NCI-H1436 (cell line): ENCODE results near the gene STX2.
"Not testable (repeated sequence)": the region's sequence is repeated elsewhere in the genome, so short reads cannot be mapped to it uniquely, and the experiment has no call there.

ENCODE experiments used
- DNase-seq: peaks from one replicate; lab custom pipeline; 2025; lab: John Stamatoyannopoulos, UW

Gene STX2

GRCh38 chr12:130799051-130799450 lies 40.0 kb downstream of the STX2 start:
- no peak for DNase-seq

DNA sequence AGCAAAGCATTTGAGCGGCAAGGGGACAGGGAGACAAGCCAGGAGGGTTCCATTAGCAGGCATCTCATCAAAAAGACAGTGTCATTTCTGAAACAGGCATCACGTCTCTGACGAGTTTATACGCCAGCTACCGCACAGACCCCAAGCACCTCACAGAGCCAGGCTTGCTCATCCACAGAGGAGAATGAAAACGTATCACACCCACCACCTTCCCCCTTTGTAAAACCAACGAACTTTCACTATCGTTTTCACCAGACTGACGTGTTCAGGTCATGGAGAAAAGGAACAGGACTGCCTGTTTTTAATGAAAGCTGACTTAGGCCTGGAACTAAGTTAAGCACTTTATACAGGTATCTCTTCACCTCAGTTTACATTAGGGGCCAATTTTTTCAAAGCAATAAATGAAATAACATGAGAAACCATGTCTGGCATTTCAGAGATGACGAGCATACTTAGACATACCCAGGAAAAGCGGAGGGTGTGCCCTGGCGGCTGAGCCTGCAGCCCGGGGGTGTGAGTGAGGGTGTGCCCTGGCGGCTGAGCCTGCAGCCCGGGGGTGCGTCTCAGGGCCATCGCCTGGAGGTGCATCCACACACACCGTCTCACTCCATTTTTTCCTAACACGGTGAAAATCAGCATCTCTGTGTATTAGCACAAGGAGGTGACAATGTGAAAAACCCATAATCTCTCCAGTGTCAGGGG lies 41.9 kb downstream of the STX2 start:
- DNase-seq = no peak

GRCh38 chr12:130795906-130796305 lies 43.1 kb downstream of the STX2 start:
- DNase-seq = no peak

- DNase-seq = no peak
Measured at GRCh38 chr12:130793554-130793849, 45.5 kb downstream of the STX2 start.

DNA sequence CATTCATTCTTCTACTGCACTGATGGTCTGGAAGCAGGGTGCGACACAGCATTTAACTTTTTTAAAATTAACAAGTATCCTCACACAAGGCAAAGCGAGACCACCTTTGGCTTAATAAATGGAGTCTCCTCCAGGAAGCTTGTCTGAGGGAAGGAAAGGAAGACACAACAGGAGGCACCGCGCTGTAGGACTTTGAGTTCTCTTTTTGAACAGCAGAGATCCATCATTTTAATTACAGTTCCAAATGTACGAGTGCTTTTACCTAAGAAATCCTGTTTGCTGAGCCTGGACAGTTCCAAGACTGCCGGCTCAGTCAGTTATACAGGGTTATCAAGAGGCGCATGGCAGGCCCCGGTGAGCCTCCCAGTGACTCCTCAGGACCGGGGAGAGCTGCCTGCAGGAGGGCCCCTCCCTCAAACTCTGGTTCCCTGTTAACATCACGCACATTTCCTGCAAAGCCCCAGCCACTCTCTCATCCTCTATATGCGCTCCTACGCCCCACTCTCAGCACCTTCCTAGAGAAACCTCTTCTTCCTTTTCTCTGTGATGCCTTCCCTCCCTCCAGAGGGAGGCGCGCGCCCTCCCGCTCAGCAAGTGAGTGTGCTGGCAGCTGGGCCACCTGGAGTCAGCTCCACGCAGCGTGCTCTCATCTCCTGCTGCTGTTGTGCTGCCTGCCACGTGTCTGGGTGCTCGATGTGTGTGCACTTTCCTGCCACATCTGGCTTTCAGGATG lies 46.1 kb downstream of the STX2 start:
- no peak for DNase-seq

- no peak for DNase-seq
Measured at GRCh38 chr12:130791629-130792028, 47.4 kb downstream of the STX2 start.

GRCh38 chr12:130788515-130788914 lies 50.5 kb downstream of the STX2 start:
- no peak for DNase-seq

DNA sequence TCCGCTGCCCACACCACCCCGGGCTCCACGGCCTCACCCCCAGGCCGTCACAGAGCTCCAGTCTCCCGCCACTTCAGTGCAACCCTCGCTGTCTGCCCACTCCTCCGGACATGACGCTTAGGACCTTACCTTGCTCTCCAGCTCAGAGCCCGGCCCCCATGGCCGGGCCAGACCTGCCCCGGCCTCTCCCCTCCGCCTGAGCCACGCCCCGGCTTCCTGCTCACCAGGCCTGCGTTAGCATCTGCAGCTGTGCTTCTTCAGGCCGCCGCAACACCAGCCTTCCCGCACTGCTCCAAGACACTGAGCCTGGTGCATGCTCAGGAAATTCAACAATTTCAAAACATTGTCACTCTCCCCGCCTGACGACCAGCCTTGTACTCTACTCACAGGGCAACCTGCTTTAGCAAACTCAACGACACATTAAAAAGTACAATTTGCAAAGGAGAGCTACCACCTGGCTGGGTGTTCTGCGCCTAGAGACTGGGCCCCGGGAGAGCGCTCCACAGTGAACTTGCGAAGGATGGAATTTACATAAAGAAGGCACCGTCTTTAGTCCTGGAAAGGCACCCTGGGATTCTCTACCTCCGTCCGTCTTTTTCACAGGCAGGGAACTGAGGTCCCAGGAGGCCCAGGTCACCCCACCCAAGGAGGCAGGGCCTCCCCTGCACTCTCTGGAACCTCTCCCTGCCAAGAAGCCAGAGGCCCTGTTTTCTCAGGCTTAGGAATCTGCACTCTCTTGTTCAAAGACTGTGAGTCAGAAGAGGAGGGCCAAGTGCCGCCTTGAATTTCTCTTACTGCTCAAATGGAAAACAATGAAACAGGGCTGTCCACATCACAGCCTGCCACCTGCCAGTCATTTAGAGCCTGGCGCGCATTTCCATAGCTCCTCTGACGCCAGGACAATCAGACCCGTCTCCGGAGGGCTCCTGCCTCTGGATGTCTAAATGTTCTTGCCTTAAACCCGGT lies 51.3 kb downstream of the STX2 start:
- no peak for DNase-seq

DNA sequence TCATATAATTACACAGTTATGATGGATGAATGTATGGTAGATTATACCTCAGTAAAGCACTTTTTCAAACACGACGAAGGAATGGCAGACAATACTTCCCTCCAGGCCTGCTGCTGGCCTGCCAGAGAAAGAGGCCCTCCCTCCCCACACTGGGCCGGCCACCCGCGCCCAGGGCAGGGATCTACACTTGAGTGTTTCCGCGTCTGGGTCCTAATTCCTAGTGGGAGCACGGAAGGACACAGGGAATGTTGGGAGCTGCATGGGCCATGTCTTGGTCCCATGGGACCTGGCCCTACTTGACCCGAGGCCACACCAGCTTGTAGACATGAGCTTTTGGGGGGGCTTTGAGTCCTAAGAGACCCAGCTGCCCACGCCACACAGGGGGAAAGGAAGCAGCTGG lies 52.0 kb downstream of the STX2 start:
- no peak for DNase-seq

- DNase-seq = no peak
Measured at GRCh38 chr12:130783110-130783715, 55.8 kb downstream of the STX2 start.

GRCh38 chr12:130782245-130782644 lies 56.8 kb downstream of the STX2 start:
- DNase-seq = not testable (repeated sequence)

DNA sequence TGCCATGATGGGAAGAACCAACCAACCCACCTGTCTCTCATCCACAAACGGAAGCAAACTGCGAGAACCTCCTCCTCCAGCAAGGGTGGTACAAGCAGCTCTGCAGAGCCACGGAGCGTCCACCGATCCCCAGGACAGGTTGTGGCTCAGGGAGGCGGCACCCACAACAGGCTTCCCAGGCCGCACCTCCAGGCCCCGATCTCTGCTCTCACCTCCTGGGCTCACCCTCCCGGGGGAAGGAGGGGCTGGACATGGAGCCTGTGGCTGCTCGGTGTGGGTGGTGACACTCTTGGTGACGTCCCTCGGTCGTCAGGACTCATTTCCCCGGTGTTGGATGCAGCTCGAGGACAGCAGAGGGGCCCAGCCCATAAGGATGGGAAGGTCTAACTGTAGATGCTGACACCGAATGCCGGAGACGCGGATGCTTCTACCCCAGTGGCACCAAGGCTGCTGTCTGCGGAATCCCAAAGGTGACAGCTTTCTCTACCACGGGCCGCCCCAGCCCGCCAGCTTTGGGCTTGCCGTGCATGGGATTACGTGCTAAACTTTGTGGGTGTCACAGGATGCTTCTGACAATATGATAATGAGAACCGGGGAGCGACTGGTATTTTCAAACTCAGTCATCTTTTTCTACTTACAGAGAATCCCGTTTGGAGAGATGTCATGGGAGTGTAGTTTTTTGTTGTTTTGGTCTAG lies 58.0 kb downstream of the STX2 start:
- no peak for DNase-seq

GRCh38 chr12:130780325-130780724 lies 58.7 kb downstream of the STX2 start:
- no peak for DNase-seq

DNA sequence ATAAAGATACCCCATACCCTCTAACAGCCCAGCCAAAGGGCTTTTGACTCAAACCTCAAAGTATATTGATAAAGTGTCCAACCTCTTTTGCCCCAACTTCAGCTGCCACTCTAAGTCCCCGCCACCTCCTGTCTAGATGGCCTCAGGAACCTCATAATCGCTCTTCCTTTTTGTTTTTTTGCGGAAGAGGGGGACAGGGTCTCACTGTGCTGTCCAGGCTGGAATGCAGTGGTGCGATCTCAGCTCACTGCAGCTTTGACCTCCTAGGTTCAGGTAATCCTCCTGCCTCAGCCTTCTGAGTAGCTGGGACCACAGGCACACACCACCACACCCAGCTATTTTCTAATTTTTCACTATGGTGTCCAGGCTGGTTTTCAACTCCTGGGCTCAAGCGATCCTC lies 60.3 kb downstream of the STX2 start:
- DNase-seq = no peak

DNA sequence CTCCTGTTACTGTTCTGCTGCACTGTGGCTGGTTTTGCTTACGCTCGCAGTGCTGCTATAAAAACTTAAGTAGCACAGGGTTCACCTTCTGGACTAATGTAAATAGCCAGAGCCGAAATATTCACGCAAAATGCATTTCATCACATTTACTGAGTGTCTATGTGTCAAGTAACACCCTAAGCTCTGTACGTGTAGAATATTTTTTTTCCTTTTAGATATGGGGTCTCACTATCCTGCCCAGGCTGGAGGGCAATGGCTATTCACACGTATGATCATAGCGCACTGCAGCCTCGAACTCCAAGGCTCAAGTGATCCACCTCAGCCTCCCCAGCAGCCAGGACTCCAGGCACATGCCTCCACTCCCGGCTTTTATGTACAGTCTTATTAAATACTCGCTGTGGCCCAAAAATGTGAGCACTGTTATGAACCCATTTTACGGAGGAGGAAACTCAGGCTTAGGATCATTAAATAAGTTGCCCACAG lies 62.2 kb downstream of the STX2 start:
- DNase-seq = no peak

DNA sequence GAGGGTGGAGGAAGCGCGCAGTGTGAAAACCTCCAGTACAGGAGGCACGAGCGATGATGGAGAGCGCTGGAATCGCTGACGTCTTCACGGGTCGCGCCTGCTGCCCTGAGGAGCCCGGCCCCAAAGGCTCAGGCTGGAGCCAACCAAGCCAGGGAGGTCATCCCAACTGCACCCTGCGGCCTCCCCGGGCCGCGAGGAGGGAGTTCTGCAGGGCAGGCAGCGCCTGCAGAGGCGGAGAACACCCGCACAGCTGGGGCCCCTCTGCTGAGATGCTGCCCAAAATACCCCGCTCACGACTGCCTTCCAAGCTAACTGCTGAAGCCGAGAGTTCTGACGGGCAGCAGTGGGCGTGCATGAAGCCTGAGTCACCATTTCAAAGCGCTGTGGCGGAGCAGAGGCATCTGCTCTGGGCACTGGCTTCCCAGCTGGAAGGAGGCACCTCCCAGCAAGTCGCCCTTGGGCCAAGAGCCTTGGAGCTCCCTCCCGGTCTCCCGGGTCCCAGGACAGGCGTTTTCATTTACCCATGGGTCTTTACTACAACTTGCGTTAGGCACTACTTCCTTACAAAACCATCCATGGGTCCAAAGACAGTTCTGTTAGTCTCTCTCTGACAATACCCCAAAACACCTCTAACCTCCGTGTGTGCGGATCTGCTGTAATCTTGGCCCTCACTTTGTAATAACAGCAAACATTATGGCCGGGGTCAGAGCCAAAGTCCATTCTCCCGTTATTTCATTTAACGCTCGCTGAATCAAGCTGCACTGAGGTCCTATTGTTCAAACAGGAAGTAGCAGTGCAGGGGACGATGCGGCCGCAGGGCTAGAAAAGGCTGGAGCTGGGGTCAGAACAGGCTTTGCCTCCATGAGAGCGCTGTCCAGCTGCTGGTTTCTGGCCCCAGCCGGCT lies 62.8 kb downstream of the STX2 start:
- DNase-seq = no peak

DNA sequence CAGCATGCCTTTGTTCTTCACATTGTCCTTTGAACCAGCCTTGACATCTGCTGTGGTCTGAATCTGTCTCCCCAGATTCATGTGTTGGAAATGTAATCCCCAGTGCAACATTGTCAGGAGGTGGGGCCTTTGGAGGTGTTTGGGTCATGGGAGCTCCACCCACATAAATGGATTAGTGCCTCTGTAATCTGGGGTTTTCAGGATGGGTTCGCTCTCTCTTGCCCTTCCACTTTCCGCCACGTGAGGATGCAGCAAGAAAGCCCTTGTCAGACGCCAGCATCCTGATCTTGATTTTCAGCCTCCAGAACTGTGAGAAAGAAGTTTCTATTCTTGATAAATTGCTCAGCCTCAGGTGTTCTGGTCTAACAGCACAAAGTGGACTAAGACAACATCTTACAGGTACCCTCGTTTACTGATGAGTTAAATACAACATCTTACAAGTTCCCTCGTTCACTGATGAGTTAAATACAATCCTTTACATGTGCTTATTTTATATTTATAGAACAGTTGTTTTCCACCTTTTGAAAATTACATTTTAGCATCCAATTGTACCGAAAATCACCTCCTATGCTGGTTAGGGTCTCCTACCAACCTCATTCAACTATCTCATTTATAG lies 68.5 kb downstream of the STX2 start:
- DNase-seq = no peak

DNA sequence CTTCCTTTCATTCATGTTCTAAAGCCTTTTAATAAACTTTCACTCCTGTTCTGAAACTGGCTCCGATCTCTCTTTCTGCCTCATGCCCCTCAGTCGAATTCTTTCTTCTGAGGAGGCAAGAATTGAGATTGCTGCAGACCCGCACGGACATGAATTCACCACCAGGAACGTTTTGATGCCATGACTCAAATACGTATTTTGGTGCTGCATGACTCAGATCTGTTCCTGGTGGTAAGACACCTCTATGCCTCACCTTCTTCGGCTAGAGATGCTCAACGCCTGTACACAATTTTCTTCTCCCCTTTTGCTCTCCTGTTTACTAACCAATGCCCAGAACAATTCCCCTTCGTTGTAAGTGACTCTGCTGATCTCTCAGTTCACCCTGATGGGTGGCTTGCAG lies 70.9 kb downstream of the STX2 start:
- DNase-seq = no peak

DNA sequence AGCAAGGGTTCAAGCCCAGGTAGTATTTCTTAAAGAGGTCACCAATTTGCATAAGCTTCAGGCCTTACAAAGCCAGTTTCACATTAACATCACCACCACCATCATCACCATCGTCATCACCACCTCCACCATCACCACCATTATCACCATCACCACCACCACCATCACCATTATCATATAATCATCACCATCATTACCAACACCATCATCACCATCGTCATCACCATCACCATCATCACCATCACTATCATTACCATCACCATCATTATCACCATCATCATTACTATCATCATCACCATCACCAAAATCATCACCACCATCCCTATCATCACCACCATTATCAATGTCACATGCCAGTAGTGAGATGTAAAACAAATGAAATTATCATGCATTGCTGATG lies 72.6 kb downstream of the STX2 start:
- no peak for DNase-seq

DNA sequence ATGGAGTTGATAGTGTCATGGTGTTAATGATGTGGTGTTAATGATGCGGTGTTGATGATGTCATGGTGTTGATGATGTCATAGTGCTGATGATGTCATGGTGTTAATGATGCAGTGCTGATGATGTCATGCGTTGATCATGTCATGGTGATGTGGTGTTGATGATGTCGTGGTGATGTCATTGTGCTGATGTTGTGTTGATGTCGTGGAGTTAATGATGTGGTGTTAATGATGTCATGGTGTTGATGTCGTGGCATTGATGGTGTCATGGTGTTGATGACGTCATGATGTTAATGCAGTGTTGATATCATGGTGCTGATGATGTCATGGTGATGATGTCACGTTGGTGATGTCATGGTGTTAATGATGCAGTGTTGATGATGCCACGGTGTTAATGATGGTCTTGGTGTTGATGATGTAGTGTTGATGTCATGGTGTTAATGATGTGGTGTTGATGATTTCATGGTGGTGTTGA lies 73.8 kb downstream of the STX2 start:
- DNase-seq = no peak
